ENCODE data around the gene RNF225. TPM values are rescaled to one million over a fixed set of nuclear protein-coding genes. Genes with fewer than 3 reads are reported as not detected.
A peak's percentile ranks its signal among the peaks of the same experiment; 100 is the strongest.
"Not testable (repeated sequence)": the region's sequence is repeated elsewhere in the genome, so short reads cannot be mapped to it uniquely, and the experiment has no call there.

Gene RNF225
- total RNA-seq, 1 experiment from 2014 or later = not detected

- in situ Hi-C loops (cut with HindIII; ENCODE audit: low pct_unique_long_range_greater_than_20kb, low sequenced_read_pairs) = no loop called here
- DNase-seq (ENCODE audit: low read depth) = no peak
Measured at GRCh38 chr19:58400316-58400915, 5.0 kb downstream of the RNF225 start.

- in situ Hi-C loops (cut with HindIII; ENCODE audit: low pct_unique_long_range_greater_than_20kb, low sequenced_read_pairs) = no loop called here
Measured at GRCh38 chr19:58400916-58401839, 5.7 kb downstream of the RNF225 start.

GRCh38 chr19:58401840-58402421 lies 6.5 kb downstream of the RNF225 start:
- in situ Hi-C loops (cut with HindIII; ENCODE audit: low pct_unique_long_range_greater_than_20kb, low sequenced_read_pairs) = no loop called here
- no peak for DNase-seq (ENCODE audit: low read depth)

More at GRCh38 chr19:58400916-58401839, 5.7 kb downstream of the RNF225 start:
- peak; percentile 100 for DNase-seq (ENCODE audit: low read depth)

DNA sequence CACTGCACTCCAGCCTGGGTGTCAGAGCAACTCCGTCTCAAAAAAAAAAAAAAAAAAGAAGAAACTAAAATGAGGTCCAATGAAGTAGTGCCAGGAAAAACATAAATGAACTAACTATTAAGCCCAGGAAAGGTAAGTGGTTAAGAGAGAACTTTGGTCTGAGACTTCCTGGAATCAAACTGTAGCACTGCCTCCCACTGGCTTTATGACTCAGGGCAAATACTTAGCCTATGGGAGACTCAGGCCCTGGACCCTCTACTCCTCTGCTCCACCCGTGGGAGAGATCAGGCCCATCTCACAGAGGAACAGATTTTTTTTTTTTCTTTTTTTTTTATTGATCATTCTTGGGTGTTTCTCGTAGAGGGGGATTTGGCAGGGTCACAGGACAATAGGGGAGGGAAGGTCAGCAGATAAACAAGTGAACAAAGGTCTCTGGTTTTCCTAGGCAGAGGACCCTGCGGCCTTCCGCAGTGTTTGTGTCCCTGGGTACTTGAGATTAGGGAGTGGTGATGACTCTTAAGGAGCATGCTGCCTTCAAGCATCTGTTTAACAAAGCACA lies 8.5 kb downstream of the RNF225 start:
- in situ Hi-C loops (cut with HindIII; ENCODE audit: low pct_unique_long_range_greater_than_20kb, low sequenced_read_pairs); DNase-seq (ENCODE audit: low read depth): not testable (repeated sequence)

DNA sequence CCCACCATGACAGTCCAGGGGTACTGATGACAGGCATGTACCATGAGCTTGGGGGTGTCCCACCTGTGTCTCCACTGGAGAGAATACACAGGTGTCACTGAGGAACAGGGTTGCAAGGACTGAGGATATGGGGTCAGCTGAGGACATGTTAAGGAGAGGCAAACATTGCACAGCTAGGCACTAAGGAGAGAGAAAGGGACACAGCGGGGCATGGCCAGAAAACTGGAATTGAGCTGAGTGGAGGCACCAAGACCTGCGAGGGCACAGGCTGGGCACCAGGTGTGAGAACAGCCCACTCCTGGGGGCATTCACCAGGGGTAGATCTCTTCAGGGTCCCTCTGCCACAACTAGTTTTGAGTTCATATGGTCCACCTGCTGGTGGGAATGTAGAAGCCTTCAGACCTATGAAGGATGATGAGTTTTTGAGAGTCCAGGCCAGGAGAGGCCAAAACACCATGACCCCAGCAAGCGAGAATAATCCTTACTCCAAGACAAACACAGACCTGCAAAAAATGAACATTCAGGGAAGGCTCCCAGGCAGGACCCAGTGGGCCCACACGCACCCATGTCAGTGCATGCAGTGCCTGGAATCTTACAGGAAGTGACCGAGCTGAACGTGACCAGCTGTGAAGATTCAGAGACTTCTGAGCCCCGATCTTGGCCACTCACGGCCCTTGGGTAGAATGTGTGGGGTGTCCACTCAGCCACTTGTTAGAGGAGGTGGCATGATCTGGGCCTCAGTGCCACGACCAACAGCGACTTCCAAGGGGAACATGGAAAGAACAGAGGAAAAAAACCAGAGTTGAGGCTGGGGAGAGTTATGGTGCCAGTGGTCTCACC lies 11.6 kb downstream of the RNF225 start:
- in situ Hi-C loops (cut with HindIII; ENCODE audit: low pct_unique_long_range_greater_than_20kb, low sequenced_read_pairs) = no loop called here

DNA sequence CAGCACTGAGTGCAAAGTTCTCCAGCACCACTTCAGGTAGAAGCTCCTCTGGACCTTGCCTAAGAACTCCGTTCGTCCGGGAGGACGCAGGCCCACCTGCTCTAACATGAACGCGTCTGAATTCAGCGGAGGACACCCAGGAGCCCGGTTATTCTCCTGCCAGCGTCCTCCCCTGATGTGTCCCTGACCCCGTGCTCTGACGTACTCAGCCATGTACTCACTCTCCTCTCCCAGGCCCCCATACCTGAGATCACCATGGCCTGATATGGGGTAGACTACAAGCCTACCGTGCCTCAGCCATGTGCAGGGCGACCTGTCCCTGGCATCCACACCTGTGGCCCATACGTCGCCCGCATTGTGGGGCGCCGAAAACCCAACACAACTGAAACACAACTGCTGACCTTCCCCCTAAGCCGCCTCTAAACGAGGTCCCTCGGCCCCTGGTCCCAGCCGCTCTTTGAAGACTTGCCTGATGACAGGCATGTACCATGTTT lies 12.2 kb downstream of the RNF225 start:
- in situ Hi-C loops (cut with HindIII; ENCODE audit: low pct_unique_long_range_greater_than_20kb, low sequenced_read_pairs) = no loop called here
- no peak for DNase-seq (ENCODE audit: low read depth)

More for the DNA sequence above, 11.6 kb downstream of the RNF225 start:
- no peak for DNase-seq (ENCODE audit: low read depth)

DNA sequence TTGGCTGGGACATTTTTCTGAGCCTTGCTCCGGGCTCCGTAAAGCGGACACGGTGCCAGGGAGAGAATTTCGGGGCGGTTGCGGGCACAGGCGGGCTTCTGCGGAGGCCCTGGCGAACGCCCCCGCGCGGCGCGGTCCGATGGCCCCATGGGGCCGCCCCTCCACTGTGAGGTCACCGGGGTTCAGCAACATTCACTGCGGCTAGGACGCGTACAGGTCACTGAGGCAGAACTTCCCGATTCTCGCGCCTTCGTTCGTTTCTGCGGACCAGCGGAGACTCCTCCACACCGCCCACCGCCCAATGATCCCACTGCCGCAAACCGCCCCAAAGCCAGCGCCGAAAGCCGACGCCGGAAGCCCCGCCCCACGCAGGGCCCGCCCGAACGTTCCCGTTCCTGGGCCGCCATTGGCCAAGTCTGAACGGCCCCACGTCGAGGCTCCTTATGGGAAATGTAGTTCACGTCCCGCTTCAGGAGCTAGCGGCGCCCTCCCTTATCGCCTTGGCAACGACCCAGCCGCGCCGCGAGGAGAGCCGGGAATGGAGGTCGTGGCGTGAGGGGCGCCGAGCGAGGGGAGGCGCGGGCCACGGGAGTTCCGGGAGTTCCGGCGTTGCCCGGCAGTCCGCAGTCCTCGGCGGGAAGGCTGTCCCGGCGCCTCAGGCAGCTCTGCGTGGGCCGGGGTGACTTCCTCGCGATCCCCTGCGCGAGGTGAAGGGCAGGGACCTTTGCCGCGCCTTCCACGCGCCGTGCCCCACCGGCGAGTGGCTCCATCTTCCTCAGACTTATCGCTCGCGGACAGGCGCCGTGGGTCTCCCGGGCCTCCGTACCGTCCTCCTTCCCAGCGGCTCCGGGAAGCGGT lies 12.9 kb downstream of the RNF225 start, which contains the start of gene ZNF584:
ZNF584 (plus strand) TSS at position 498 of the 858 bp plus-strand sequence. CDS start 499 bp downstream, outside the sequence.
- in situ Hi-C loops (cut with HindIII; ENCODE audit: low pct_unique_long_range_greater_than_20kb, low sequenced_read_pairs) = no loop called here
- DNase-seq (ENCODE audit: low read depth) = peak; percentile 89

DNA sequence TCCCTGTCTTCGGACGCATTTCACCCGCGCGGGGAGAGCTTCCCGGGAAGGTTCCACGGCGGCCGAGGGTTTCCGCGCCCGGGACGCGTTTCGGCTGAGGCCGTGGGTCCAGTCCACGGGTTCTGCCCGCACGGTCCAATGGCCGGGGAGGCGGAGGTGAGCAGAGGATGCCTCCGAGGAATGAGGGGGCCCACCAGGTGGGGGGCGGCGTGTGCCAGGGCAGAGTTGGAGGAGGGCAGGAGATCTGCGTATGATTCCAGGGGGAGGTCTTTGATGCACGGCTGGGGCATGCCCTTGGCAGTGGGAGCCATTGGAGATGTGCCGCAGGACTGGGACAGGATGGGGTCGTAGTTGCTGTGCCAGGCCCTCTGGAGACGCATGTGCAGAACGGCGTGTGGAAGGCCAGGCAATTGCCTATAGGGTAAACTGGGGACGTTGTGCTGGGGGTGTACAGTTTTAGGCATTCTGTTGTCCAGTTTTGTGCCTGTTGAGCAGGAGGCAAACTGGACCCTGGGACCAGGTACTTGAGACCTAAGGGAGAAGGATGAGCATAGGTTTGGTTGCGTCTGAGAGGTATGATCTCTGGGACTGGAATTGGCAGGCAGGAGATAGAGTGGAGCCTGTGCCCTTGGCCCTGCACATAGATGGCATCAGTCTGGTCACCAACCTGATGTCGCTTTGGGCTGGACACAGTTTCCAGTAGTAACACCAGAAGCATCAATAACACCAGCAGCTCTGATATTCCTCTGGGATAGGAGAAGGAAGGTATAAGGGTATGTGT lies 13.7 kb downstream of the RNF225 start:
- peak; percentile 41 for DNase-seq (ENCODE audit: low read depth)
- in situ Hi-C loops (cut with HindIII; ENCODE audit: low pct_unique_long_range_greater_than_20kb, low sequenced_read_pairs) = no loop called here

DNA sequence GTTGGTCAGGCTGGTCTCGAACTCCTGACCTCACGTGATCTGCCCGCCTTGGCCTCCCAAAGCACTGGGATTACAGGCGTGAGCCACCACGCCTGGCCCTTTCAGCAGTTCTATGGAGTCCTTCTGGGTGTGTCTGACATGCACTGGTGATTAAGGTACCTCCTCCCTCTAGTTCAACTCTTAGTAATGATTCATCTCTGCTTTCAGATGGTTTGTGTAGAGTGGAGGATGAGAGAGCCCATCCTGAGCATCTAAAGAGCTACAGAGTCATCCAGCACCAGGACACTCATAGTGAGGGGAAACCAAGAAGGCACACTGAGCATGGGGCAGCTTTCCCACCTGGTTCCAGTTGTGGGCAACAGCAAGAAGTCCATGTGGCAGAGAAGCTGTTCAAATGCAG lies 21.1 kb downstream of the RNF225 start:
- no peak for DNase-seq (ENCODE audit: low read depth)
- in situ Hi-C loops (cut with HindIII; ENCODE audit: low pct_unique_long_range_greater_than_20kb, low sequenced_read_pairs) = no loop called here

- no peak for DNase-seq (ENCODE audit: low read depth)
- in situ Hi-C loops (cut with HindIII; ENCODE audit: low pct_unique_long_range_greater_than_20kb, low sequenced_read_pairs) = no loop called here
Measured at GRCh38 chr19:58417071-58417470, 21.6 kb downstream of the RNF225 start.

GRCh38 chr19:58428617-58429016 lies 33.2 kb downstream of the RNF225 start:
- in situ Hi-C loops (cut with HindIII; ENCODE audit: low pct_unique_long_range_greater_than_20kb, low sequenced_read_pairs) = no loop called here
- no peak for DNase-seq (ENCODE audit: low read depth)

- no peak for DNase-seq (ENCODE audit: low read depth)
- in situ Hi-C loops (cut with HindIII; ENCODE audit: low pct_unique_long_range_greater_than_20kb, low sequenced_read_pairs) = no loop called here
Measured at GRCh38 chr19:58429745-58430144, 34.3 kb downstream of the RNF225 start.

DNA sequence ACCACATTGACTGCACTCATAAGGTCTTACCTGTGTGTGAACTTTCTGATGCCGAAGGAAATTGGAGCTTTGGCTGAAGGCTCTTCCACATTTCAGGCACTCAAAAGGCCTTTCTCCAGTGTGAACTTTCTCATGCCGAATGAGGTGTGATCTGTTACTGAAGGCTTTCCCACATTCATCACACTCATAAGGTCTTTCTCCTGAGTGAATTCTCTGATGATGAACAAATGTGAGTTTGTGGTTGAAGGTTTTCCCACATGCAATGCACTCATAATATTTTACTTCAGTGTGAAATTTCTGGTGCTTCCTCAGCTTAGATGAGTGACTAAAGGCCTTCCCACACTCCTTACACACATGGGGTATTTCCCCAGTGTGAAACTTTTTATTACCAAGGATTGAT lies 38.8 kb downstream of the RNF225 start:
- DNase-seq (ENCODE audit: low read depth) = peak; percentile 26
- in situ Hi-C loops (cut with HindIII; ENCODE audit: low pct_unique_long_range_greater_than_20kb, low sequenced_read_pairs) = no loop called here

DNA sequence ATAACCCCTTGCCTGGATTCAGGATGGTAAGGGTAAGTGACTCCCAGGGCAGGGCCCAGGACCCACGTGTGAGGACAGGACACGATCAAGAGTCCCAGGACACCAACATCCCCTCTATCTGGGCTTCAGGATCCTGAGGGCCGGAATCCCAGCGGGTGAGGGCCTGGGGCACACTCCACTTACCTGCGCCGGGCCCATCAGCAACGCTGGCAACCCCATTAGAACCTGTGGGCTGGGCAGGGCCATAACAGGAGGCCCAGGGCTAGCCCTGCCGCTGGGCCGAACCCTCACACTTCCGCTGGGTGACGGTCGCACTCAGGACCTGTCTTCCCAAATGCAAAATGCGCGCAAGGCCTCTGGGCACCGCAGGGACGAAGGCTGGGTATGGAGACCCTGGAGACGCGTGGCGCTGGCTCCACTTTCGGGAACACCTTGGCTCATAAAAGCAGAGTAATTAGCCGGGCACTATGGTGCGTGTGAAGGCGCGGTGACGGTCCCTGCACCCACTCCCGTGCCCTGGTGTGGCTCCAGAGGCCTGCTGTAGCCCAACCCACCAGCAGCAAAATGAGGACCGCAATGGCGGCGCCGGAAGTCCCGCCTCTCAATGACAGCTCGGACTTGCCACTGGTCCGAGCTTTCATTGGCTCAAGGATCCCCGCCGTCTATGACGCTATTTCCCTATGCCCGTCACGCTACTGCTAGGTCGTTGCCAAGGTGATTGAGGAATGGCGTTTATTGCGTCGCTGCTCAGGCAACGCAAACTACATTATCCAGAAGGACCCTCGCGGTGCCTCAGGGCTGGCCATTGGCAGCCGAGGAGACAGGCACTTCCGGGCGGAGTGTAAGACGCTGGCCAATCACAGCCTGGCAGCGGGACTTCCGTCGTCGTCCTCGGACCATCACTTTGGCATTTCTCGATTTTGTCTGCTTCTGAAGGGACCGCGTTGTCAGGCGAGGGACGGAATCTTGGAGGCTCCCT lies 44.4 kb downstream of the RNF225 start, which contains the start of gene ZNF132:
ZNF132 (minus strand) TSS at position 578 of the 979 bp plus-strand sequence; CDS start at position 246, 332 bp downstream.
- in situ Hi-C loops (cut with HindIII; ENCODE audit: low pct_unique_long_range_greater_than_20kb, low sequenced_read_pairs) = no loop called here

DNA sequence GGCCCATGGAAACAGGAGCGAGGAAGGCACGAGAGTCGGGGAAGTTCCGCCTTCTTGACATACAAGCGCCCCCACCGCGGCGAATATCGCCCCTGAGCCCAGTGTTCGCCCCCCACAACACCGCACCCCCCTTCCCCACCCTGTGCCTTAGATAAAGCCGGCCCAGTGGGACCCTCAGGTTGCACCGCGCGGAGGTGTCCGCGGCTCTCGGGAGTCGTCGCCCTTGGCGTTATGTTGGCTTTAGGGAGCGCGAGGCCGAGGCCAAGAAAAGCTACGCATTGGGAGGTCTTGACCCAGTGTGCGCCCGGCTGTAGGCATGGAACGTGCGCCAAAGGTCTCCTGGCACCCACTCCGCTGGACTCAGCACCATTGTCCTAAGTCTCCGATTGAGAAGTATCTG lies 45.1 kb downstream of the RNF225 start:
- no peak for DNase-seq (ENCODE audit: low read depth)
- in situ Hi-C loops (cut with HindIII; ENCODE audit: low pct_unique_long_range_greater_than_20kb, low sequenced_read_pairs) = no loop called here

More for the DNA sequence above, 44.4 kb downstream of the RNF225 start, which contains the start of gene ZNF132:
- peak; percentile 95 for DNase-seq (ENCODE audit: low read depth)
